SK-N-SH treated with all-trans-retinoic acid at 6 μM for 48 hours (cell line): Measurements from ENCODE around the gene MAPRE2.

ENCODE experiments used
- ARNTL ChIP-seq: fragments of 450-650 bp; formaldehyde crosslinking; IDR thresholded peaks from 2 replicates; pipeline ENCODE4 v1.5.0; 2020; ENCODE audit warnings: low read depth, mild to moderate bottlenecking, moderate library complexity, borderline replicate concordance
- ESRRG ChIP-seq: fragments of 250-450 bp; sonication (Bioruptor Pico); IDR thresholded peaks from 2 replicates; pipeline ENCODE4 v1.6.1; 2021; ENCODE audit warnings: mild to moderate bottlenecking
- GLIS3 ChIP-seq: fragments of 250-450 bp; sonication (Bioruptor Pico); IDR thresholded peaks from 2 replicates; pipeline ENCODE4 v1.5.0; 2020; ENCODE audit warnings: mild to moderate bottlenecking, moderate library complexity
- ISL1 ChIP-seq: fragments of 250-450 bp; sonication (Bioruptor Pico); IDR thresholded peaks from 2 replicates; pipeline ENCODE4 v2.1.2; 2022; ENCODE audit warnings: mild to moderate bottlenecking, moderate library complexity
- RARB ChIP-seq: fragments of 250-450 bp; sonication (Bioruptor Pico); IDR thresholded peaks from 2 replicates; pipeline ENCODE4 v1.8.0; 2021; ENCODE audit warnings: mild to moderate bottlenecking, moderate library complexity
- SNAI2 ChIP-seq: fragments of 250-450 bp; sonication (Bioruptor Pico); IDR thresholded peaks from 2 replicates; pipeline ENCODE4 v1.5.0; 2020; ENCODE audit warnings: mild to moderate bottlenecking, moderate library complexity
- ZC3H10 ChIP-seq: fragments of 250-450 bp; sonication (Bioruptor Pico); IDR thresholded peaks from 2 replicates; pipeline ENCODE4 v1.5.1; 2021; ENCODE audit warnings: mild to moderate bottlenecking, moderate library complexity
- ZFP30 ChIP-seq: fragments of 450-650 bp; formaldehyde crosslinking; IDR thresholded peaks from 2 replicates; pipeline ENCODE4 v1.5.0; 2022; ENCODE audit warnings: mild to moderate bottlenecking, moderate library complexity
- ZNF565 ChIP-seq: fragments of 450-650 bp; formaldehyde crosslinking; conservative IDR thresholded peaks from 2 replicates; pipeline ENCODE4 v1.5.0; 2020; ENCODE audit warnings: low read depth, mild to moderate bottlenecking, moderate library complexity
- ZNF8 ChIP-seq: fragments of 450-650 bp; formaldehyde crosslinking; IDR thresholded peaks from 2 replicates; pipeline ENCODE4 v1.5.0; 2020; ENCODE audit warnings: mild to moderate bottlenecking, moderate library complexity
- TF ChIP-seq, protein P1 (sequence below): fragments of 250-450 bp; sonication (Bioruptor Pico); IDR thresholded peaks from 2 replicates; pipeline ENCODE4 v1.5.1; 2021; ENCODE audit warnings: mild to moderate bottlenecking, moderate library complexity
- TF ChIP-seq, protein P2 (sequence below): fragments of 250-450 bp; sonication (Bioruptor Pico); IDR thresholded peaks from 2 replicates; pipeline ENCODE4 v1.8.0; 2020; ENCODE audit warnings: mild to moderate bottlenecking, moderate library complexity, borderline replicate concordance

DNA sequence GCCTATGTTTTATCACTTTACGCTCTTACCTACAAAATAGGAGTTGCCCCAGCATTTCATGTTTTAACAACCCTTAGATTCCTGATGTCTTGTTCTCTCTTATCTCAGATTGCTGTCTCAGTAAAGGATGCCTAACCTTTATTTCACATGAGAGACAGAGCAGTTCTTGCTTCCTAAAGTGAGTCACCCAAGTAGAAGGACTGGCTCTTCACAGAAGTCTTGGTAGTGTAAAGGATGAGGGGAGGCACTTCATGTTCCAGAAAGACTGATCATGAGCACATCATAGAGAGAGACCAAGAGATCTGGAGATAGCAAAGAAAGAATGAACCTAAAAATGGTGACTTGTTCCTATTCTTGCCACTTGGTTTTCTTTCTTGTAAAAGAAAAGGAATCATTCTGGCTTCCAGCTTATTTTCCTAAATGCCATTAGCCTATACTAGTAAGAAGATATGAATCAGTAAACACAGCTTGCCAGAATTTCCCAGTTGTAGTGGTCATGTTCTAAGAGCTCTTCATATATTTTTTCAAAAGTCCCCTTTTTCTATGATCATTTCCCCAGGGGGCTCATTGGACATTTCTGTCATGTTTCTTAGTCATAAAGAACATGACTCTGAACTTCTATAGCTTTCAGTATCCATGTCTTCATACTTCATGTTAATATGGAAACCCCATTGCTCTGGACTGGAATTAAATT, 54.9 kb downstream of the MAPRE2 start:
- no peak for TF ChIP-seq SNAI2 (CRISPR knock-in tag)
- TF ChIP-seq, protein P1, sequence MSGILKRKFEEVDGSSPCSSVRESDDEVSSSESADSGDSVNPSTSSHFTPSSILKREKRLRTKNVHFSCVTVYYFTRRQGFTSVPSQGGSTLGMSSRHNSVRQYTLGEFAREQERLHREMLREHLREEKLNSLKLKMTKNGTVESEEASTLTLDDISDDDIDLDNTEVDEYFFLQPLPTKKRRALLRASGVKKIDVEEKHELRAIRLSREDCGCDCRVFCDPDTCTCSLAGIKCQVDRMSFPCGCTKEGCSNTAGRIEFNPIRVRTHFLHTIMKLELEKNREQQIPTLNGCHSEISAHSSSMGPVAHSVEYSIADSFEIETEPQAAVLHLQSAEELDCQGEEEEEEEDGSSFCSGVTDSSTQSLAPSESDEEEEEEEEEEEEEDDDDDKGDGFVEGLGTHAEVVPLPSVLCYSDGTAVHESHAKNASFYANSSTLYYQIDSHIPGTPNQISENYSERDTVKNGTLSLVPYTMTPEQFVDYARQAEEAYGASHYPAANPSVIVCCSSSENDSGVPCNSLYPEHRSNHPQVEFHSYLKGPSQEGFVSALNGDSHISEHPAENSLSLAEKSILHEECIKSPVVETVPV = no peak
- TF ChIP-seq, protein P2, sequence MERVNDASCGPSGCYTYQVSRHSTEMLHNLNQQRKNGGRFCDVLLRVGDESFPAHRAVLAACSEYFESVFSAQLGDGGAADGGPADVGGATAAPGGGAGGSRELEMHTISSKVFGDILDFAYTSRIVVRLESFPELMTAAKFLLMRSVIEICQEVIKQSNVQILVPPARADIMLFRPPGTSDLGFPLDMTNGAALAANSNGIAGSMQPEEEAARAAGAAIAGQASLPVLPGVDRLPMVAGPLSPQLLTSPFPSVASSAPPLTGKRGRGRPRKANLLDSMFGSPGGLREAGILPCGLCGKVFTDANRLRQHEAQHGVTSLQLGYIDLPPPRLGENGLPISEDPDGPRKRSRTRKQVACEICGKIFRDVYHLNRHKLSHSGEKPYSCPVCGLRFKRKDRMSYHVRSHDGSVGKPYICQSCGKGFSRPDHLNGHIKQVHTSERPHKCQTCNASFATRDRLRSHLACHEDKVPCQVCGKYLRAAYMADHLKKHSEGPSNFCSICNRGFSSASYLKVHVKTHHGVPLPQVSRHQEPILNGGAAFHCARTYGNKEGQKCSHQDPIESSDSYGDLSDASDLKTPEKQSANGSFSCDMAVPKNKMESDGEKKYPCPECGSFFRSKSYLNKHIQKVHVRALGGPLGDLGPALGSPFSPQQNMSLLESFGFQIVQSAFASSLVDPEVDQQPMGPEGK = no peak
- no peak for TF ChIP-seq RARB (CRISPR knock-in tag)
- TF ChIP-seq GLIS3 (CRISPR knock-in tag) = no peak
- no peak for TF ChIP-seq ARNTL
- TF ChIP-seq ISL1 (CRISPR knock-in tag) = no peak
- no peak for TF ChIP-seq ZNF8 (CRISPR knock-in tag)
- TF ChIP-seq ZC3H10 (CRISPR knock-in tag) = no peak
- TF ChIP-seq ZFP30 (CRISPR knock-in tag) = no peak
- no peak for TF ChIP-seq ESRRG
- TF ChIP-seq ZNF565 (CRISPR knock-in tag) = no peak
